UCSD-AML1 (cell line): ENCODE results near the gene LENG1.
A peak's percentile ranks its signal among the peaks of the same experiment; 100 is the strongest.

Experiments
- DNase-seq: peaks from one replicate; lab custom pipeline; 2025; ENCODE audit not compliant: unreplicated experiment; lab: John Stamatoyannopoulos, UW

The LENG1 gene

GRCh38 chr19:54114340-54115108 lies 45.0 kb downstream of the LENG1 start:
- DNase-seq, result peak; percentile 76

GRCh38 chr19:54109651-54110050 lies 49.9 kb downstream of the LENG1 start:
- DNase-seq, result no peak

GRCh38 chr19:54108496-54108895 lies 51.0 kb downstream of the LENG1 start:
- DNase-seq, result no peak

- DNase-seq, result no peak
Observed at GRCh38 chr19:54107876-54108490, 51.5 kb downstream of the LENG1 start.

GRCh38 chr19:54106716-54107115 lies 52.8 kb downstream of the LENG1 start:
- DNase-seq, result no peak

- no peak for DNase-seq
Observed at GRCh38 chr19:54105796-54106195, 53.7 kb downstream of the LENG1 start.
